ENCODE results near the gene MKKS.

DNA sequence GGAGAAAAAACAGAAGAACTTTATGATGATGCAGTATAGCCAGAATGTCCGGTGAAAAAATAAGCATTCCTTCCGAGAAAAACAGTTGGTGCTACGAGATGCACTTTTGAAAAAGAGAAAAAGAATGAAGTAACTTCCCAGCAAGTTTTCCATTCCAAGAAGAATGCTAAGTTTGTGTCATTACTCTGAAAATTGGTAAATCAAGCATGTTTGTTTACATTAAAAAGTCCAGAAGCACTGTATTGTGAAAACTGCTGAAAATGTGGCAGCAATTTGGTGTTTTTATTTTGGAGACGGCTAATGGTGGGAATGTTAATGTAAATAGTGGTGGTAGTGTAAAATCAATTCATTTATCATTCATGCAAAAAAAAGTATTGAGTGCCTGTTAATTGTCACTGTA lies 46.3 kb downstream of the MKKS start:
- TF ChIP-seq ZBTB7A (IDR thresholded peaks at IDR 0.05; ENCODE audit: borderline replicate concordance, control insufficient read depth, low read depth, low read length) (no peak), DEAF1 (CRISPR knock-in tag; IDR thresholded peaks at IDR 0.05) (no peak), HMG20A (CRISPR knock-in tag; conservative IDR thresholded peaks at IDR 0.05) (no peak), NFYB (IDR thresholded peaks at IDR 0.05; ENCODE audit: extremely low read depth, insufficient read length) (no peak), CBX5 (IDR thresholded peaks at IDR 0.05; ENCODE audit: borderline replicate concordance, low read depth) (no peak), POLR2AphosphoS5 (IDR thresholded peaks at IDR 0.05; ENCODE audit: control insufficient read depth, insufficient read depth, low read depth, low read length) (no peak), FOXK1 (CRISPR knock-in tag; IDR thresholded peaks at IDR 0.05; ENCODE audit: borderline replicate concordance) (no peak), CEBPB (tag; IDR thresholded peaks at IDR 0.05) (no peak), BRCA1 (IDR thresholded peaks at IDR 0.05) (no peak), BRCA1 (CRISPR knock-in tag; IDR thresholded peaks at IDR 0.05) (no peak), TCF7L2 (IDR thresholded peaks at IDR 0.05; ENCODE audit: low read depth, low read length) (no peak), HDAC2 (IDR thresholded peaks at IDR 0.05) (no peak), POLR2G (IDR thresholded peaks at IDR 0.05; ENCODE audit: low read depth, low read length) (no peak), CTCF (IDR thresholded peaks at IDR 0.05 in 2 of 3, conservative IDR thresholded peaks at IDR 0.05 in 1 of 3; ENCODE audit: insufficient read depth in 2 of 3, low read depth in 1 of 3, low read length in 3 of 3) (no peak), RFX7 (CRISPR knock-in tag; IDR thresholded peaks at IDR 0.05) (no peak)
